H1 (cell line): ENCODE results near the gene GTF2A2. TPM values are rescaled to one million over a fixed set of nuclear protein-coding genes. Genes with fewer than 3 reads are reported as not detected.

Experiments used
- ATF2 ChIP-seq: IDR thresholded peaks from 2 replicates; pipeline ENCODE4 v1.6.1; 2012; ENCODE audit warnings: low read length, inconsistent platforms
- GTF2F1 ChIP-seq: IDR thresholded peaks from 2 replicates; pipeline ENCODE4 v1.6.1; 2012; ENCODE audit warnings: low read depth, low read length, improper control_type of control experiment, borderline replicate concordance
- JUND ChIP-seq: IDR thresholded peaks from 2 replicates; pipeline ENCODE4 v1.6.1; 2011; ENCODE audit warnings: mild to moderate bottlenecking, improper control_type of control experiment, low read length
- SP4 ChIP-seq: IDR thresholded peaks from 2 replicates; pipeline ENCODE4 v1.6.1; 2012; ENCODE audit warnings: low read length, inconsistent platforms
- USF2 ChIP-seq: IDR thresholded peaks from 2 replicates; pipeline ENCODE4 v1.6.1; 2011; ENCODE audit warnings: low read length, improper control_type of control experiment
- polyA plus RNA-seq, 7 experiments: library from polyadenylated mRNA; depleted of rRNA in 3 of 7; stranded (reverse) in 5 of 7; unstranded in 2 of 7; fragments of >200 nt in 5 of 7; fragments of 200-250 nt in 2 of 7; gene quantifications; 1 replicate in 5 of 7; 2 replicates in 1 of 7; 4 replicates in 1 of 7; pipeline versions ENCODE4 v1.2.1 to v1.2.3, GENCODE V29; 2011 to 2013; ENCODE audit warnings: missing spikeins in 2 of 7, mixed read lengths in 2 of 7
- total RNA-seq: library from RNA; stranded (reverse); fragmentation: NEBNext Ultra II Directional; extraction: Animal tissue kit (Norgen Biotek cat#: 25700); gene quantifications from 2 replicates; pipeline ENCODE4 v1.2.1, GENCODE V29; 2021

Gene GTF2A2
- total and polyA plus RNA-seq, 2 of the 8 experiments (the other 6 are each of a cell fraction or from before 2014, with no cell fraction given), result 52.2 to 161 TPM

- TF ChIP-seq USF2, result no peak
- TF ChIP-seq SP4, result no peak
- TF ChIP-seq GTF2F1, result no peak
- TF ChIP-seq JUND, result no peak
- no peak for TF ChIP-seq ATF2
These were observed 20.9 kb upstream of the GTF2A2 start (continued) for GRCh38 chr15:59678172-59678571.
